Kidney capillary endothelial cell (primary cell): ENCODE results near the gene BTG1.

Experiments used
- DNase-seq: peaks from one replicate; pipeline ENCODE4 v3.0.0-alpha.2; 2018; ENCODE audit warnings: low spot score

Gene BTG1

GRCh38 chr12:92133171-92133570 is 12.5 kb downstream of the BTG1 start:
- no peak for DNase-seq

GRCh38 chr12:92132288-92132687 is 13.4 kb downstream of the BTG1 start:
- no peak for DNase-seq

- DNase-seq: no peak
These were observed 14.6 kb downstream of the BTG1 start for GRCh38 chr12:92130999-92131398.

GRCh38 chr12:92129609-92130008 is 16.0 kb downstream of the BTG1 start:
- DNase-seq: no peak

GRCh38 chr12:92128612-92129011 is 17.0 kb downstream of the BTG1 start:
- DNase-seq: no peak

GRCh38 chr12:92124689-92125029 is 21.0 kb downstream of the BTG1 start:
- no peak for DNase-seq

- DNase-seq: no peak
These were observed 21.6 kb downstream of the BTG1 start for GRCh38 chr12:92123780-92124688.

- DNase-seq: no peak
These were observed 22.5 kb downstream of the BTG1 start for GRCh38 chr12:92122941-92123779.

GRCh38 chr12:92121826-92122225 is 23.8 kb downstream of the BTG1 start:
- no peak for DNase-seq

GRCh38 chr12:92118826-92119536 is 26.7 kb downstream of the BTG1 start:
- DNase-seq: no peak

- DNase-seq: no peak
These were observed 30.8 kb downstream of the BTG1 start for GRCh38 chr12:92114834-92115233.

GRCh38 chr12:92111256-92111655 is 34.4 kb downstream of the BTG1 start:
- no peak for DNase-seq

- no peak for DNase-seq
These were observed 35.5 kb downstream of the BTG1 start for GRCh38 chr12:92110083-92110640.

GRCh38 chr12:92109613-92110012 is 36.0 kb downstream of the BTG1 start:
- no peak for DNase-seq

- DNase-seq: no peak
These were observed 37.0 kb downstream of the BTG1 start for GRCh38 chr12:92108651-92109050.

GRCh38 chr12:92107621-92108131 is 38.0 kb downstream of the BTG1 start:
- no peak for DNase-seq

GRCh38 chr12:92107094-92107493 is 38.6 kb downstream of the BTG1 start:
- no peak for DNase-seq

GRCh38 chr12:92105676-92106075 is 40.0 kb downstream of the BTG1 start:
- DNase-seq: no peak

- no peak for DNase-seq
These were observed 40.5 kb downstream of the BTG1 start for GRCh38 chr12:92105110-92105509.

- DNase-seq: no peak
These were observed 43.0 kb downstream of the BTG1 start for GRCh38 chr12:92102606-92103005.

GRCh38 chr12:92098594-92099380 is 46.9 kb downstream of the BTG1 start:
- DNase-seq: no peak
